ENCODE measurements around the gene ARNT2.
"Not testable (repeated sequence)": the region's sequence is repeated elsewhere in the genome, so short reads cannot be mapped to it uniquely, and the experiment has no call there.

ARNT2 gene

DNA sequence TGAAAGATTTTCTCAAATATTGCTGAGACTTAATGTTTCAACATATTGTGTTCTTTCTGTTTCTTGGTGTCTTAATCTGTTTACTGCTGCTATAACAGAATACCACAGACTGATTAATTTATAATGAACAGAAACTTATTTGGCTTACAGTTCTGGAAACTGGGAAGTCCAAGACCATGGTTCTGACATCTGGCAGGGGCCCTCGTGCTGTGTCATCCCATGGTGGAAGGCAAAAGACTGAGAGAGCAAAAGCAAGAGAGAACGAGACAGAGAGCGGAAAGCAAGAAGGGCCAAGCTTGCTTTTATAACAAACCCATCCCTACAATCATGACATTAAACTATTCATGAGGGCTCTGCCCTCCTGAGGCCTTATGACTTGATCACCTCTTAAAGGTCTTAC is 88.7 kb downstream of the ARNT2 start:
- no peak for DNase-seq

DNA sequence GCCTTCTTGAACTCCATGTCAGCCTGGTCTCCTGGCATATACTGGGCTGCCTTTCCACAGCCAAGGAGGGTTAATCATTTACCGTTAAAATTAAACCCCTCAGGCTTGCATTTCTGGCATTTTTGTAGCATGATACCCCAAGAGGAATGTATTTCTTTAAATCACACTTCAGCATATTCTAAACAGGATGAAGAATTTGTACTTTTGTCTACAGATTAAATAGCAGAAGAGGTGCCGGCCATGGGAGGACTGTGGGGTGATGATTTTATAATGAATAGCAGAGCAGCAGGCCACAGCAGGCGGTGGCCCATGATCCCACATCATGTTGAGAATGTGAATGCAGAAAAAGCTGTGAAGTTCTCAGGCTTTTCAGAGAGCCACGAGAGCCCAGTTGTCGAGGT is 90.2 kb downstream of the ARNT2 start:
- no peak for DNase-seq

DNA sequence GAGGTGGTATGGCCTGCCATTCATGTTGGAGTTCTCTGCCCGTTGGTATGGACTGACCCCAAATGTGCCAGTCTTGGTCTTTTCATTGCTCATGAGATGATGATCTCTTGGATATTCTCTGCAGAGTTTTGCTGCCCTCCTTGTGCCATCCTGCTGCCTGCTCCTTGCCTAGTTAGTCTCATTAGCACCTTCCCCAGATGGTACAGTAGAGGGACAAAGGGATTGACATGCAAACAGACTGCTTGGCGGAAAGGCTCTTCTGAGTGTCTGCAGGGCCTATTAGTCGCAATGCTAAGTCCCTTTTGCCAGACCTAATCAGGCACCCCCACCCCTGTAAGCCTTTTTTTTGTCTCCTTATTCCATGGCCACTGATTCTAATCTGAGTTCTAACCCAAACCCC is 90.6 kb downstream of the ARNT2 start:
- DNase-seq: no peak

DNA sequence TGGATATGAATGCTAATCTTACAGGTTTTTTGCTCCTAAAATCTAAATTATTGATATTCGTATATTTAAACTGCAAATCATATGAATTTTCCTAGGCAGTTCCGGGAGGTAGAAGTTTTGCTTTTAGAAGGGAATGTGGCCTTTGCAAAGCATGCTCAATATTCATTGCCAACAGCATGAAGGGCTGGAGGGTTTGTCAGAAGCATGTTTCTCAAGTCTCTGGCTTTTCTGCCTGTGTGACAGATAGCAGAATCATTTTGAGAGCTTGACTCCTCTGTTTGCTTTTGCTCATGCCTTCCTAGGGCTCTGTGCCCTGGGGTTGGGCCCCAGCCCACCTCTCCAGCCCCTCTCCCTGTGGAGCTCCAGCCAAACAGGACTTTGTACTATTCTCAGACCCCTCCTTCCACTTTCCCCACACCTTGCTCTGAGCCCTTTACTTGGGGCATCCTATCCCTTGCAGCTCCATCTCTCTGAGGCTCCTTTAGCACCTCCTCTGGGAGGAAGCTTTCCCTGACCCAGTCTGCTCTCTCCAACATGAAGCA is 91.3 kb downstream of the ARNT2 start:
- no peak for DNase-seq

DNA sequence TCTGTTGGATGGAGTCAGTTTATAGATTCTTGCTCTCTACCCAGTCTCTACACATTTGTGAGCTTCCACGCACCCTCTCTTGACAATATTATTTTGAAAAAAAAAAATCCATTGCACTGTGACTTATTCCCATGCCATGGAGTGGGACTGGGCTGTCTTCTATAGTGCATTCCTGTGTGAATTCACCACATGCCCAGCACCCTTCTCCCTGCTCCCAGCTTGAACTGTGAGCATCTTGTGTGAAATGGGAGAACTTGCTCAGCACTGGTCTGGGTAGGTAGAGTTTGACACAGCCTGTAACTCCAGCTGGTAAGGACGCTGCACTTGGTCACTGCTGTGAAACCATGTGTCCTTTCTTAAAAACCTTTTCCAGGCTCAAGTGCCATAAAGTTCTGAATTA is 91.9 kb downstream of the ARNT2 start:
- no peak for DNase-seq

DNA sequence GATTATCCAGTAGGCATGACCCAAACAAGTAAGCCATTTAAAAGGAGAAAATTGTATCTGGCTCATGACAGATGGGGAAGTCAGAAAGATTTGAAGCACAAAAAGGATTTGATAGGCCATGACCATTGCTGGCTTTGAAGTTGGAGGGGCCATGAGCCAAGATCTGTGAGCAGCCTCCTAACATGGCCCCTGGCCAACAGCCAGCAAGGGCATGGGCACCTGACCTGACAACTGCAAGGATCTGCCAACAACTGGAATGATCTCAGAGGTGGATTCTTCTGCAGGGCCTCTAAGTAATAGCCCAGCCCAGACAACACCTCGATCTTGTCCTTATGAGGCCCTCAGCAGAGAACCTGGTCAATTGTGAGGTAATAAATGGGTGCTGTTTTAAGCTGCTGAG is 93.0 kb downstream of the ARNT2 start:
- no peak for DNase-seq

DNA sequence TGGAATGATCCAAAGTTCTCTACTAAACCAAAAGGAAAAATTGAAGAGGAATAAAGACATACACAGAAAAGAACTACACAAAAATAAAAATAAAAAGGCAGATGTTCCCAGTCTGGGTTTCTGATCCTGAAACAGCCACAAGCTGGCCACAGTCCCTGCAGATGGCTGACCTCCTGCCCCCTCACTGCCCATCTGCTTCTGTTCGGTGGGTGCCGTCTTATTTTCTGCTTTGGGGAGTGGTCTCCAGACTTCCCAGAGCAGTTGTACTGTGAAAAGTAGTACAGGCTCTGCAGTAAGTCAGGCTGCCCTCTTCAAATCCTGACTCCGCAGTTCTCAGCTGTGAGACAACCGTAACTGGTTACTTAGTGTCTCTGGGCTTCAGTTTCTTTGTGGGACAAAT is 94.5 kb downstream of the ARNT2 start:
- no peak for DNase-seq

DNA sequence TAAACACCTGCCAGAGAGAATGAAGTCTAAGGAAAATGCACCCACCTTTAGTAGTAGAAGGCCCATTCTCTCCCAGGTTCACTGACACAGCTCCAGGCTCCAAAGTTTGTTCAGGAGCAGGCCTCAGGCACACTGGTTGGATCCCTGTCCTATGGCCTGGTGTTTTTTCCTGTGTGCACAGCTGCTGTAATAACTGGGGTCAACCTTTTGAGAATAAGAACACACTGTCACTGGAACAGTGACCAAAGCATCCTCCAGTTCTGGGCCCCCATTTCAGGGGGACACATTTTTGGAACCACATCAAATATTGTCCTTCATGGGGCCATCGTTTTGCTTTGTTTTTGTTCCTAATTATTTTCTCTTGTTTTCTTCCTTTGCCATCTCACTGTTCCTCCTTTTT is 95.8 kb downstream of the ARNT2 start:
- DNase-seq: no peak

DNA sequence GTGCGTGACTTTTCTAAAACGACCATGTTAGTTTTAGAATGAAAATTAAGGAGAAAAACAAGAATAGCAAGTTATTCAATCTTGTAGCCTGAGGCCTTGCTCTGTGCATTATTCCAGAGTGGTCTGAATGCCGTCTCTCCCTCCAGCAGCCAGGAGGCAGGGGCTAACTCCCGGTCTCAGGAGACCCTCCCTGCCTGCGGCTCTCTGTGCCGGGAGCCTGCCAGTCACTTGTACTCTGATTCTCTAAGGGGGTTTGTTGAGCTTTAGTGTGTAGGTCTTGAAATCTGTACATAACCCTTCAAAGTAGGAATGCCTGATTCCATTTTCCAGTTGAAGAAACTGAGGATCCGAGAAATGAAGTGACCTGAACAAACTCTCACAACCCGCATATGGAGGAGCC is 97.3 kb downstream of the ARNT2 start:
- no peak for DNase-seq

DNA sequence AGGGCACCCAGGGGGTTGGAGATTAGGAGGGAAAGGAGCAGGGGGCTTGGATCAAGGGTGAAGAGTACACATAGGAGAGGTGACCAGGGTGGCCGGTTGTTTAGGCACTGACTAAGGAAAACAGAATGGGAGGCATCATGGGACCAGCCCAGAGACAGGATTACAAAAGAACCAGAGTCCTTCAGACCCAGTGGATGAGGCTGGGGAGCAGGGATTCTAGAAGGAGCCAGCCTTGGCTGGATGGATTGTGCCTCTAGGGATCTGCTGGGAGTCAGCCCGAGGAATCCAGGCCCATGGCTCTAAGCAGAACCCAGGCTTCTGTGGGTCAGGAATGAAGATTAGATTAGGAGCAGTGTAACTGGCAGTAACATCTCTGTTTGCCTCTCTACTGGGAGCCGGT is 98.6 kb downstream of the ARNT2 start:
- DNase-seq: no peak

DNA sequence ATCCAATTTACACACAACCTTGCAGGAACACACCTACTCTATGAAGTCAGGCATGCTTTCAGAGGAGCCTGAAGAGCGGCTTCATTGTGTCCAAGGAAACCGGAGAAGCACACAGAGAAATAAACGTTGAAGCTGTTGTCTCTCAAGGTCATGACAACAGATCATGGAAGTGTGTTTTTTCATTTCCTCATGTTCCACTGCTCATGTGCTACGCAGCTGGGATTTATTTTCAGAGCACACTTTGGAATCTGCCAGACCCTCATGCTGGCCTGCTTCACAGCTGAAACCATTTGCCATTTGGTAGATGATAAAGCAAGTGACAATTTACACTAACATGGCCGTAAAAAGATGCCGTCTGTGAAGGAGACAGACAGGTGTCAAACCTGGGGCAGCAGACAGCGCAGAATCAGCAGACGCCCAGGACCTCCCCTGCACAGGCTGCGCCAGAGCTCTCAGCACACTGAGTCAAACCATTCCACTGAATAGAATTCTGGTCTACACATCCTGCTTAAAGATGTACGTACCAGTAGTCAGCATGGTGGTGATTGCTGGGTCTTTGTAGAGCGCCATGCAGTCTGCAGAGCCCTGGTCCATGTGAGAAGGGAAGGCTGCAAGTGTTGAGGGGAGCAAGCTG is 99.3 kb downstream of the ARNT2 start:
- no peak for DNase-seq

DNA sequence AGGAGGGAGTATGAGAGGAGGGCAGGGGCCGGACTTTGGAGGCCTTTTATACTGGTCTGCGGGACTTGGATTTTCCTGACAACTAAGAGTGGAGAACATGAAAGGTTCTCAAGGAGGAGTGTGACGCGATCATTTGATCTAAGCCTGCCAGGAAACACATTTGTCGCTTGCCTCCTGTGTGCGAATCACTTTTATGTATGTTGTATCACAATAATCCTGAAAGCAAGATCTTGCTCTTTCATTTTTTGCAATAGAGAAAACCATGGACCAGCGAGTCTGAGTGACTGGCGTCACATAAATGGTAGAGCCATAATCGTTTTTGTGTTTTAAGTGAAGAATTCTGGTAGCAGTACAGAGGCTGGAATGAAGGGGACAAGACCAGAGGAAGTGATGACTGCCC is 100.7 kb downstream of the ARNT2 start:
- no peak for DNase-seq

DNA sequence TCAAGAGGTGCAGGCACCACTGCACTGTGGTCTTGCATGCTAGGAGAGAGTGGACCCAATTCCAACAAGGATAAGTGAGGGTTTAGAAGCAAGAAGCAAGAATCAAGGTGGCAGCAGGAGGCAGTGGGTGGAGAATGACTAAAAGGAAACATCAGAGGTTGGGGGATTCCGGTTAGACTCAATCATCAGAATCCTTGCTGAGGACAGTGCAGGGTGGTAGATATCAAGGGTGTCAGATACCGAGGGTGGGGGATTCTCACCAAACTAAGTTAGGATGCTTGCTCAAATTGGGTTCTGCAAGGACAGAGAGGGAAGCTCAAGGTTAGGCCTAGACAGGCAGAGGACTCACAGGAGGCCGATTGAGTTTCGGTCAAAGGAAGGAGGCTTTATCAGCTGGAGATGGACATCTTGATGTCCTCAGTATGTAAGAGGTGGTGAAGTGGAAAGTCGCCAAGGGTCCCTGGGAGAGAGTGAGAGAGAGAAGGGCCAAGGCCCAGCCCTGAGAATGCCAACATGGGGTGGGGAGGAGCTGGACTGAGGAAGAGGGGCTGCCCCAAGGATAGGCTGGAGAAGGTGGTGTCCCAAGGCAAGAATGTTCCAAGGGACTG is 102.2 kb downstream of the ARNT2 start:
- no peak for DNase-seq

DNA sequence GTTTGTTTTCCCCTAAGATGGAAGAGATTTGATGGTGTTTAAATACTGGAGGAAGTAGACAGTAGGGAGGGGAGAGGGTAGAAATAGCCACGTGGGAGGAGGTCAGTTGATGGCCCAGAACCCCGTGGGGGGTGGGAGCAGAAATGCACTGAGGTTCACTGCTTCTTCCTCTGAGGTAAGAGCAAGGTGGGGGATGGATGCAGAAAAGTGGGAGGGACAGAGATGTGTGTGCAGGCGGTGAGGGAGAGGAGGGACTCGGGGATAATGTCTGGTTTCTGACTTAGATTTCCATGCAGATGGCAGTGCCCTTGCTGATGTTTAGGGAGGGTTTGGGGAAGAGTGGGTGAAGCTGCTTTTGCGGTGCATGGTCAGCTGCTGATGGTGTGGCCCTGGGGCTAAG is 102.9 kb downstream of the ARNT2 start:
- DNase-seq: no peak

DNA sequence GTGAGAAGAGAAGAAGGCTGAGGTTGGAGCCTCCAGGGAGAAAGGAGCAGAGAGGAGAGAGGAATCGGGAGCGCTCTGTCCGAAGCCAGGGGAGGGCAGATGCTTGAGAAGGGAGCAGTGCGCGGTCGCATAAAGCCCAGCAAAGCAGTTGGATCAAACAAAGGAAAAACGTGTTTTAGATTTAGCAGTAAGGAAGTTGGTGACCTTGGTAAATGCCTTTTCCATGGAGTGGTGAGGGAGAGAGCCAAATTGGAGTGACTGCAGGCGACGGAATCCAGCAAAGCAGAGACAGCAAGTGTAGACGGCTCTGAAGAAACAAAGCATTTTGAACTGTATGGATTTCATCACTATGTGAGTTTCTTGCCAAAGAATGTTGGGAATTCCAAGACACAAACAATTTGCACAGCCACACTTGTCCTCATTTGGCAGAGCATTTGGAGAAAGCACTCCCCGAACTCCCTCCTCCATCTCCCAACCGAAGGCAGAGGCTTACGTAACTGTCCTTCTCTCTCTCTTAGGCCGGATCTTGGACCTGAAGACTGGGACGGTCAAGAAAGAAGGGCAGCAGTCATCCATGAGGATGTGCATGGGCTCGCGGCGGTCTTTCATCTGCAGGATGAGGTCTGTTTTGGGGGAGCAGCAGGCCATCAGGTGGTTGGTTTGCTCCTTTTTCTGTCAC is 103.6 kb downstream of the ARNT2 start:
- DNase-seq: no peak

DNA sequence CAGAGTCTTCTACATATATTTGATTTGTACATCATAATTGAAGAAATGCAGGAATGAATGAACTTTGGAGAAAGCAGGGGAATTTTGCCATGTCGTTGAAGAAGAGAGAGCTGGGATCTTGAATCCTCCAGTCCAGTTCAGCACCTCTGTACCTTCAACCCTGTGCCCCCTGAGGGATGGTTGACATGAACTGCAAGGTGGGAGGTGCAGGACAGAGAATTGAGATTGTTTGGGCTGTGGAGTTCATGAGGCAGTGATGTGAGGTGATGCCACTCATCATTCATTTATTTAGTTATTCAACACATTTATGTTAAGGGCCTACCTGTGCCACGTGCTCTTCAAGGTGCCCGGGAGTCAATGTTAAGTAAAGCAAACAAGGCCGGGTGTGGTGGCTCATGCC is 104.6 kb downstream of the ARNT2 start:
- DNase-seq: no peak

DNA sequence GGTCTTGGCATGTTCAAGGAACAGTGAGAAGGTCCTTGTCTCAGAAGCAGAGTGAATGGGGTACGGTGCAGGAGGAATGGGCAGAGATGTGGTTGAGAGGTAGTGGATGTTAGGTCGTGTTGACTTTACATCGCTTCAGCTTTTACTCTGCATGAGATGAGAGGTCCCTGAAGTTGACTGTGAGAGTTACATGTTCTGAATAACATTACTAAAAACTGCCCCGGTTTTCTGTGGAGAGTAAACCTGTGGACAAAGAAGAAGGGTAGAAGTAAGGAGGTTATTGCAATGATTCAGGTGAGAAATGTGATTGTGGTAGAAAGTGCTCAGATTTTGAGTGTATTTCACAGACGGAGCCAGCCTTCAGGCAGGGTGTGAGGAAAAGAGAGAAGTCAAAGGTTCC is 105.6 kb downstream of the ARNT2 start:
- DNase-seq: no peak

DNA sequence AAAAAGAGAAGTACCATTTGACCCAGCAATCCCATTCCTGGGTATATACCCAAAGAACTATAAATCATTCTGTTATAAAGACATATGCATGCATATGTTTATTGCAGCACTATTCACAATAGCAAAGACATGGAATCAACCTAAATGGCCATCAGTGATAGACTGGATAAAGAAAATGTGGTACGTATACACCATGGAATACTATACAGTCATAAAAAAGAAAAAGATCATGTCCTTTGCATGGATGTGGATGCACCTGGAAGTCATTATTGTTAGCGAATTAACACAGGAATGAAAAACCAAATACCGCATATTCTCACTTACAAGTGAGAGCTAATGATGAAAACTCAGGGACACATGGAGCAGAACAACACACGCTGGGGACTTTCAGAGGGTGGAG is 106.8 kb downstream of the ARNT2 start:
- DNase-seq: not testable (repeated sequence)

DNA sequence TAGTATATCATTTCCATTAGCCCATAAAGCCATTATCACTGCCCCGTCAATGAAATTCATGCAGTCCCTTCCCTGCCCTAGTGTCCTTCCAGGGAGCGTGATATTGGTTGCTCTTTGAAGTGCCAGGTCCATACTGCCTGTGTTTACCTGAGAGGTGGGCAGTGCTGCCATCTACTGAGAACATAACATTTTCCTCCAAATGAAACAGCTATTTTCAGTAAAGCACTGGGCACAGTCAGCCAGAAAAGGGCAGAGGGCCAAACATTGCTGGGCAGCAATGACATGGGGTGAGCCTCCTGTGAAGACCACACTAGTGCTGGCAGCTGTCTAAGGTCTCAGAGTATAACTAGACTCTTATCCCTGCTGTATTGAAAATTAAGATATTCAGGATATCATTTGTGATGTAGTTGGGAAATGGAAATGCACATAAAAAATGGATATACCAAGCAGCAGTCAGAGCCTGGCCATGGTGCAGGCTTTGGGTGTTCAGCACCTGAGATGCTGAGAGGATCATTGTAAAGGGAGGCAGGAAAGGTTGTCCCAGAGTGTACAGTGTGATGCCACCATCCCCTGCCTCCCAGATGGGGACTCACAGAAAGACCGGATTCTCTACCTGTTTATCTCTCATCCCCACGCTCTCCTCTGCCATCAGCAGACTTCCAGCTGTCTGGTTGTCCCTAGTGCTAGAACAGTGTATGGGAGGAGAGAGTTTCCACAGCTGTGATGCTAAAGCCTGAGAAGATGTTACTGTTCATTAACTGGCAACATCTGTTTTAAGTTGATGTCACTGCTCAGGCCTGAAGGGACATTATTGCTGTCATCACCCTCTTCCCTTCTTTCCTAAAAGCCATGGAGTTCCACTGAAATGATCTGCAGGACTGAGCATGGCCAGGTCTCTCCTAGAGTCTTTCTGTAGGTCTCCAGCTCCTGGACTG is 108.8 kb downstream of the ARNT2 start:
- DNase-seq: no peak

DNA sequence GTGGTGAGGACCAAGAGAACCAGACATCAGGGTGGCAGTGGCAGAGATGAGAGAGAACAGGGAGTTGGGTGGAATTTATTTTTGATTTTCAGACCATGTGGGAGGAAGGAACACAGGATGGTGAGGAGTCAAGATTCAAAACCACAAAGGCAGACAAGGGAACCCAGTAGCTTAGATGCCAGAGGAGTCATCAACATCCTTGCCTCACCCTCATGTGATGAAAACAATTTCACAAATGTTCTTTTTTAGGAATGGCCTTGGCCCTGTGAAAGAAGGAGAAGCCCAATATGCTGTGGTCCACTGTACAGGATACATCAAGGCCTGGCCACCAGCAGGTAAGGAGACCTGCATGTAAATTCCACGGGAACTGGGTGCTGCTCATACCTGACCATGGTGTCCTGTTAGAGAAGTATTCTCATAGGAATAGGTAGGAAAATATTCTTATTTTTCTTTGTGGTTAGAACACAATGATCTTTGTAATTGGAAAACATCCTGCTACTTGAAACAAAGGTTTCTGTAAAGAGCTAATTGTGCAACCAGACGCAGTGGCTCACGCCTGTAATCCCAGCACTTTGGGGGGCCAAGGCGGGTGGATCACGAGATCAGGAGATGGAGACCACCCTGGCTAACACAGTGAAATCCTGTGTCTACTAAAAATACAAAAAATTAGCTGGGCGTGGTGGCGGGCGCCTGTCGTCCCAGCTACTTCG is 110.0 kb downstream of the ARNT2 start:
- DNase-seq: no peak

DNA sequence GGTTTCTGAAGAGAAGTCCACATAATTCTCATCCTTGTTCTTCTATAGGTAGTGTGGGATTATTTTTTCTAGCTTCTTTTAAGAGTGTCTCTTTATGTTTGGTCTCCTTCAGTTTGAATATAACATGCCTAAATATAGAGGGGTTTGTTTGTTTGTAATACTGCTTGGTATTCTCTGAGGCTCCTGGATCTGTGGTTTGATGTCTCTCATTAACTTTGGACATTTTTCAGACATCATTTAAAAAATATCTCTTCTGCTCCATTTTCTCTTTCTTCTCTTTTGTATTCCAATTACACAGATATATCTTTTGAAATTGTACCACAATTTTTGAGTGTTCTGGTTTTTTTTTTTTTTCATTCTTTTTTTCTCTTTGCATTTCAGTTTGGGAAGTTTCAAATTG is 113.1 kb downstream of the ARNT2 start:
- DNase-seq: no peak

DNA sequence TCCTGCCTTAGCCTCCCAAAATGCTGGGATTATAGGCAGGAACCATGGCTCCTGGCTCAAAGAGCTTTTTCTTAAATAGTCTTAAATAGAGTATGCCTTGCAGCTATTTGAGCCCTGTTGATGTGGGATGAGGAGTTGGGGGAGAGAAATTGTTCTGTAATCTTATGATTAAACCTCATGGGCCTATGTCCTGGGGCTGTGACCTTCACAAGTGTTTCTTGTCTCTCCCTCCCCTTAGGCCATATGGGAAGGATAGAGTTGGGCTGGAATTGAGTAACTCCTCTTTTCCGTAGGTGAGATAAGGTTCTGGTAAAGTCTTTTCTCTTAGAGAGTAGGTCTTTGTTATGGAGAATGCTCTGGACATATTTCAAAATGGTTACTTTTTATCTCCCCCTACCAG is 114.3 kb downstream of the ARNT2 start:
- DNase-seq: no peak

DNA sequence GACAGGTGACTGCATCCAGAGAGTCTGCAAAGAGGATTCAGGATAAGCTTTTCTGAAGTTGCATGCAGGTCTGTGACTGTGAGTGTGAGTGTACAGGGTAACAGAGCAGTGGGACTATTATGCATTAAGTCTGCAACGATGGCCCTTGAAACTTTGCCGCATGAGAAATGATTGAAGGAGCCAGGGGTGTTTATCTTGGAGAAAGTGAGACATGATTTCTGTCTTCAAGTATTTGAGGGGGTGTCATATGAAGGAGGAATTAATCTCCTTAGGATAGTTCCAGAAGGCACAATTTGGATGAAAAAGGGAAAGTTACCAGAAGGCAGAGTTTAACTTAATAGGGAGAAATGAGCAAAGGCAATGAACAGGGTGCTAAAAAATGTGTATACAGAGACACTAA is 119.6 kb downstream of the ARNT2 start:
- DNase-seq: no peak
